HG03066 (cell line): ENCODE data around the gene HDAC9.
A peak's percentile ranks its signal among the peaks of the same experiment; 100 is the strongest.

ENCODE experiments used
- ATAC-seq: cut with Tn5 transposase; IDR thresholded peaks from one replicate; pipeline ENCODE4 v1.9.1; 2021; ENCODE audit warnings: low read depth; ENCODE audit not compliant: unreplicated experiment

Gene HDAC9

DNA sequence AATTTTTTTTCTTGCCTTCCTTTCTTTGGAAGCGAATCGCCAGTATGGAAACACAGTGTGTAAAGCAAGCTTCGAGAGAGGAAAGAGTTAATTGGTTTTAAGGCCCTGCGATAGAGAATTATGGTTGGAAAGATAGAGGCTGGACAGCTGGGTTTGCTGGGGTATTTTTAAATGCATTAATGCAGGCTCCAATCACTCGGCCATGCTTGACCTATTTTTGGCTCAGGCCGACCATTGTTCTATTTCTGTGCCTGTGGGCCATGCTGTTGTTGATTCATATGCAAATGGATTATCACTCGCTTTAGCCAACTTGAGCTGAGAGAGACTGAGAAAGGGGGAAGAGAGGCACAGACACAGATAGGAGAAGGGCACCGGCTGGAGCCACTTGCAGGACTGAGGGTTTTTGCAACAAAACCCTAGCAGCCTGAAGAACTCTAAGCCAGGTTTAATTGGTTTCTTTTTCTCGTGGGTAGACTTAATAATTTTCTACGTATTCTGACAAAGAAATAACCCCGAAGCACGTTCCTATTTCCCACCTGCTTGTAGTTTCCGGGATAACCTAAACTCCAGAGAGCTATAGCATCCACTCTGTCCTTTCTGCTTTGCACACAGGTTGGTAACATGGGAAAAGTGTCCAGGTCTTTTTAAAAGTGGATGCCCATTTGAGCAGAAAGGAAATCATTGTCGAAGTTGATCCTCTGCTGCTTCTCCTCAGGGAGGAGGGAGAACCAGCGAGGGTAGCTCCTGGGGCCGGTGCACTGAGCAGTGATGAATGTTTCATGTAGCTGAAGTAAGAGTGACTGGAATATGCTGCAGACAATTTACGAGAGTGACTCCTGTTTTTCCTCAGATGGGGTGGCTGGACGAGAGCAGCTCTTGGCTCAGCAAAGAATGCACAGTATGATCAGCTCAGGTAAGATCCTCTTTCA lies at the start of gene HDAC9:
HDAC9 (plus strand) TSS at position 338 of the 929 bp plus-strand sequence; CDS start at position 892, 554 bp downstream.
- peak; percentile 94 for ATAC-seq

DNA sequence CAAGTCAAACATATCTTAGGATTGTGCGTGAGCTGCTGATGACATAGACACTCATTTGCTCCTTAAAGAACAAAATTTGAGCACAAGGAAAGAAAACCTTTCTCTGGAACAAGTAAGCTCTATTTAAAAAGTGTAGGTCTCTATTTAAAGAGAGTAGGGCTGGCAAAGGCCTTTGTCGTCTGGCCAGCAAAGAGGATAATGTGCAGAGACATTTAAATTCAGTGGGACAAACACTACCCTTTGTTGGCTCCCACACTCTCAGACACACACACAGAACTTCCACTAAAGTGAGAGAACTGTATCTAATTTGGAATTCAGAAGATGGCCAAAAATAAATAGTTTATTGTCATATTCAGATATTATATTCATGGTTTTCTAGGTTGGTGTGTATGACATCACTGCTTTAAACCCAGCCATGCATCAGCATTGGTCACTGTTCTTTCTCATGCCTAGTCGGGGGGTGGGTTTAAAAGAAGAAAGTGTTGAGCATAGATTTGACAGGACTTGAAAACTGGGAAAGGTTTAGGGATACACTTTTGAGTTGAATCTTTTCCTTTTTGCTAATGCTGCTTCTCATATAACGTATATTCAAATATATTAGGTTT lies 49.5 kb upstream of the HDAC9 start:
- no peak for ATAC-seq

DNA sequence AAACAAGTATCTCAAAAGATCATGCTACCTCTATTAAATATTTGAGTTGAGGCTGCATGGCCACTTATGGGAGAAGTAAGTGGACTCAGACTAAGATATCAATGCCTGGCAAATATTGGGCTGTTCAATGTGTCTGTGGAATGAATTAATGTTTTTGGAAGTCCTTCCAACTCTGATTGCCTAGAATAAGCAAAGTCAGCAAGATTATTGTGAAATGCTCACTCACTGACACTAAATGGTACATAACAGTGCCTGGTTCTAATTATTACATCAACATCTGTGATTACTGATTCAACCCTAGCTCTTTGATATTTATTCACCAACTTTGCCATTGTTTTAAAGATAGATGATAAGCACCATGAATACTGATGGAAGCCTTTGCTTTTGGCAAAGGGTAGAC lies 45.5 kb upstream of the HDAC9 start:
- ATAC-seq: no peak

DNA sequence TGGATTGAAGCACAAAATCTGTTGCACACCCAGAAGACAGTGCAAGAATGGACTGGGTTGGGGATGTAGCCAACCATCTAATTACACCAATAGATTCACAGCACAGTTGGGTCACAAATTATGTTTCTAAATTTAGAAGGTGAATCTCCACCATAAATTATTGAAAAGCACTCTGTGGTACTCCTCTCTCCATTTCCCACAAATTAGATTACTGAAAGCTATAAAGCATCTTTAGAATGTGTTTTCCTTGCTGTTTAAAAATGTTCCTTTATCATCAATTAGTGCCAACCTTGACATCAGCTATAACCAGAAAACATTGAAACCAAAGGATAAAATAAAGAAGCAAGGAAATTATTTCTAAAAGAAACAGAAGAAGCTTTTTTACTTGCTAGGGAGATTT lies 39.9 kb upstream of the HDAC9 start:
- ATAC-seq: no peak

DNA sequence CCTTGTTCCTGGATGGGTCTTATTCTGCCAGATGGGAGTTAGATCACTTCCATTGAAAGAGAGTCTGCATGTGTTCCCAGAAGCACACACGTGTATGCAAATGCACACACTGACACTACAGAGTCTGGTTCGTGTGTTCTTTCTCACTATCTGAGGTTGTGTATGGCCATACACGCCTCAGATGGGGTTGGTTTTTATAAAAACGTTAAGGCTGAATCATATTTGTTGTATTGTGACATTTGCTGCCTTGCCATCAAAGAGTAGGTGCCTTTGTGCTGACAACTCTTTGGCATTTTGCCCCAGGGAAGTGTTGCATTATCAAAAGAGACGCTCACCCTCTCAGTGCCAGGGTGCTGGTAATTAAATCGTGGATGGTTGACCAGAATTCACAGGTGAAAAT lies 37.7 kb upstream of the HDAC9 start:
- no peak for ATAC-seq

DNA sequence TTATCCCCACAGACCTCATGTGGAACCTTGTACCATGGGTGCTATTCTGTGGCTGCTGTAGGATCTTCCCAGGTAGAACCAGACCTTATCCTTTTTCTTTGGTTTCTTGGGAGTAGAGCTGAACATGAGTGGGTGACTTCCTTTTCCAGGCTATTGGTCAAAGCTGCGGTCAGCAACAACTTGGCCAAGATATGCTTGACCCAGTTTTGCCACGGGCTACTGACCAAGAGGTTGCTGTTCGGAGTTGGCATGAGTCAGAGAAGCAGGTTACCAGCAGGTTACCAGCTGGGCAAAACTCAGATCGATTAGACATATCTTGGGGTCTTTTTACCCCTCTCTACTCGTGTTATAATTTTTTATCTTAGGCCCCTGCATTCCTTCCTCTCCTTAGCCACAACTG lies 36.7 kb upstream of the HDAC9 start:
- ATAC-seq: no peak

DNA sequence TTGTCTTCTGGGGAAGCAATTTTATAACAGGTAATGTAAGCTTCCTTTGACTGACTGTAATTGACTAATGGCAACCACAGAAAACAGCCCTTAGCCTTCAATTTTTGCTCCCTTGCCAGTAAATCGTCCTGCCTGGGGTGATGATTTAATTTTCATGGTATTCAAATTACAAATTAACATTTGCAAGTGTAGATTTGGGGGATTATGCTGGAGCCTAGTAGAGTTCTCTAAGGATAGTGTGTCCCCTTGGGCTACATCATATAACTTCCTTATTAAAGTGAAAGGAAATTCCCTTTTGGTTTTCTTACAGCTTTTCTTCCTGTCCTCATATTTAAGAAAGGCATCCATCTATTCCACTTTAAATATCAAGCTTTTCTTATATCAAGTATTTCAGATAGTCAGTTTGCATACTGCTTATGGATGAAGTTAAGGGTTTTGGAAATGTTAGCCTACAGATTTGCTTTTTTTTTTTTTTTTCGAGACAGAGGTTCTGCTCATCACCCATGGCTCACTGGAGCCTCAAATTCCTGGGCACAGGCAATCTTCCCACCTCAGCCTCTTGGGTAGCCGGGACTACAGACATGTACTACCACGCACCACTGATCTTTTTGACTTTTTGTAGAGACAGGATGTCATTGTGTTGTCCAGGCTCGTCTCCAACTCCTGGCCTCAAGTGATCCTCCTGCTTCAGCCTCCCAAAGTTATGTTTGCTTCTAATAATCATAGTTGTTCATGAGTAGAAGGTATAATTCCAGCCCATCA lies 35.9 kb upstream of the HDAC9 start:
- ATAC-seq: no peak

DNA sequence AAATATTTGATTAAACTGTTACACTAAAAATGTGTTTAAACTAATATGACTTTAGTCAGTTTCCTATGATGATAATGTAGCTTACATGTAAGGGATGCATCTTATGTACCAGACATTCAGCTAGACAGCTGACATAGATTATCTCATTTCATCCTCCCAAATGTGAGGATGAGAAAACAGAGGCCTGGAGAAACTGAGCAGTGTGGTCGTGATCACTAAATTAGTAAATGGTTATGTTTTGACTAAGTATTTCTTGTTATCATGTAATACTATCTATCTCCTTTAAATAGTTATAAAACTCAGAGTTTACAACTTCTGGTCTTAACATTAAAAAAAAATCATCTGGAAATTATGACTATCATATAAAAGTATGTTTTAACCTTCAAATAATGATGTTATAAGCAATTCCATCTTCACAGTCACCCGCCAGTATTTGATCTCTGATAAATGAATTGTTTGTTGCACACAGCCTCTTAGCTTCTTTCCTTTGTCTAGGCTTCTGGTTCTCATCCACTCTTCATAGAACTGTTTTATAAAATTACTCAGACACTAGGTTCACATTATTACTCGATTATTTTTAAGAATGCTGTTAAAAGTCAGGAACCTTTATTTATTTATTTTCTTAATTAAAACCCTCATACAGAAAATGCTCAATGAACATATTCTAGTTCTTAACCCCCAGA lies 33.6 kb upstream of the HDAC9 start:
- ATAC-seq: no peak

DNA sequence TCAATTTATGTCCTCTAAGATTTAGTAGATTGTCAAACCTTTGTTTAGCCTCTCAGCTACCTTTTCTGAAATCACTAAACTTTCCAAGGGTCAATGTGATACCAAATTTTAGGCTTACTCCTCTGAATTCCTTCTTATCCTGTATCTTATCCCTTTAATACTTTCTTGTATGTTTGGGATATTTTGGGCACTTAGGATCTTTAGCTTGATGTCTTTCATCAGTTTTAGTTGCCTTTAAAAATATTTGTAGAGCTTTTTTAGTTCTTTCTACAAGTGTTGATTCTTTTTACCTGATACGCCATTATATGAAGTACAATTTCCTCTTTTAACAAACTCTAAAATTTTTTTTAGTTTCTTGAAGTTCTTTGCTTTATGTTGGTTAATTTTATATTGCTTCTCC lies 30.7 kb upstream of the HDAC9 start:
- no peak for ATAC-seq

DNA sequence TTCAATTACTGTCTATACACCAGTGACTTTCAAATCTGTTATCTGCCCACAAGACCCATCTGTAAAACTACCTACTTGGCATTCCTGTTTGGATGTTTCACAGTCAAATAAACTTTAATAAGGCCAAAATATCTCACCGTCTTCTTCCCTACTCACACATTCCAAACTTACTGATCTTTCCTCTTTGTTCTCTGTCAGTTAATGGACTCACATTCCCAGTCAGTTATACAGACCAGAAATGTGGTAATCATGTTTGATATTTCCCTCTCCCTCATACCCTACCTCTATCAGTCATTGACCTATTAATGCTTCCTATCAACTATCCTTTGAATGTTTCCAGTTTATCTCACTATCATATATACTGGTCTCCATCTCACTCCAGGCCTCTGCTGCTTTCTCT lies 28.5 kb upstream of the HDAC9 start:
- ATAC-seq: no peak

DNA sequence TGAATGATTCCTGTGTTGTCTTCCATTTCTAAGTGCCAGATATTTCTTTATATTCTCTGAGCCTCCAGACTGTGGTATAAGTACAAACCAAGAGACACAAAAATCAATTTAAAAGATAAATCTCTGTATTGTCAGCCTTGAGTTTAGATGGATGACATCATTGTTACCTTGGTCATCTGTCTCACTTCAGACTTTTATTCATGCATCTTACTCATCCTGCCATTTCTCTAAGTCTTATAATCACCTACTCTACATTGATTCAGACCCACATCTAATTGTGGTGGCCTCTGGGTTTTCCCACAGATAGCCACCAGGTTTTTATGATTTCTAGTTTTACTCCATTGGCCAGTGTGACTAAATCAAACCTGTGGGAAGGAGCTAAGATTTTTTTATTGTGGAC lies 26.8 kb upstream of the HDAC9 start:
- no peak for ATAC-seq

DNA sequence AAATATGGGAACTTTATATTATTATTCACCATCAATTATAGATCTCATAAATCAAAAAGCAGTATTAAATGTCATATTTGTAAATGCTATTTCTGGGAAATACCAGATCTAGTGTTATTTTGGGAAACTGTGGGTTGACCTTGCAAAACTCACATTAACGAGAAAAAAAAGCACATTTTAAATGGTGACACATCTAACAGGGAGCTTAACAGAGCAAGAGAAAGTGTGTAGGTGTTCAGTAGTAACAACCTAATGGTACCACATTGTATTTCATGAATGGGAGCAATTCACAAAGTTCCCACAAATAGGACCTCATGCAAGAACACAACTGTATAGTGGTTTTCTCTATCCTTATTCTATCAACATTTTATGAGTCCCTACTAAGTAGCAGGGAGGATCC lies 26.2 kb upstream of the HDAC9 start:
- no peak for ATAC-seq

DNA sequence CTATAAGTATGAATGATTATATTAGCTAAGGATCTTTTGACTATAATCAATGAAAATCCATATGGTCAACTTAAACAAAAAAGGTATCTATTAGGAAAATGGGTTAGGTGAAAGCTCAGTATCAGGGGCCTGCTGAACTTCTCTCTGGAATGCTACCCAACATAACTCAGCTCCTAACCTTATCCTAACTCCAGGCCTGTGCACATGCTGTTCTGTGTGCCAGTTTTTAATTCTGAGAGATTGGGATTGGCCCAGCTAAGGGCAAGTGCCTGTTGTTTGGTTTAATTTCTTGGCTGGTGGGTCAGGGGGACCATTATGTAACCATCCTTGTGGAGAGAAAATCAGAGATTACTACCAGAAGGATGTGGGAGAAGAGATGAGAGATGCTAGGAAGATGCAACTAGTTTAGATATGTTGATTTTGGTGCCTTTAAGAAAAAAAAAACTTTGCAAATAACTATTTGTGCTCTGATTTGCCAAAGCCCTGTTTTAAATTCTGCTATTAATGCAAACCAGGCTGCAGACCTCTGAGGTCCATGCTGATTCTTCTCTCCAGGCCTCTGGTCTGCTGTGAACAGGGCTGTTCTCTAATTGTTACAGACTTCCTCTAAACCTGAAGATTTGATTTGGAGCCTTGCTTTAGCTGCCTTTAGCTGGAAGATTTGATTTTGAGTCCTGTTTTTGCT lies 23.9 kb upstream of the HDAC9 start:
- no peak for ATAC-seq

DNA sequence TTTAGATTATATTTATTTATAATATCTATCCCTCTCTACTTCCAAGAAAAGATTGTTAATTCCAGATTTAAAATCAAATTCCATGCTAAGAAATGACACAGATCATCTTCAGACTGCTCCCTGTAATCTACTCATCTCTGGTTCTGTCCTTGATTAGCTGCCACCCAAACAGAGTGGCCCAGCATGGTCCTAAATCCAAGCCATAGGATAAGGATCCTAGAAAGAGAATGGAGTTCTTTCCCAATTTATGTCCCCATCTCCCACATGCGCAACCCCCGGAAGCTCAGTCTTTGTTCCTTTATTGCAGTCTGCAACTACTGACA lies 23.4 kb upstream of the HDAC9 start:
- no peak for ATAC-seq

DNA sequence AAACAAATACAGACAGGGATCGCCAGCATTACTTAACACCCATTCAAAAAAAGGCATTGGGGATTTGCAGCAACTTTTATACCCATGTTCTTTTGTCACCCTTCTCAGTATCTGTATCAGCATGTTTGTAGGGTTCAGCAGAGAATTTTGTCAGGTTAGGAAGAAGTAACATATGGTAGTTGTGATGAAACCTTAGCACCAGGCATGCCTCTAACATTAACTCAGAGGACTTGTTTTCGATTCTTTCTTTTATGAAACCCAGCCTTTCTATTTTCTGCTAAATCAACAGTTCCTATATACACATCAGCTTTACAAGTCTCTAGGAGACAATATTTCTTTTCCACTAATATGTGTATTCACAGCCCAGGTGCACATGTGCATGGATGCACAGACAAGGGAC lies 22.4 kb upstream of the HDAC9 start:
- ATAC-seq: no peak

DNA sequence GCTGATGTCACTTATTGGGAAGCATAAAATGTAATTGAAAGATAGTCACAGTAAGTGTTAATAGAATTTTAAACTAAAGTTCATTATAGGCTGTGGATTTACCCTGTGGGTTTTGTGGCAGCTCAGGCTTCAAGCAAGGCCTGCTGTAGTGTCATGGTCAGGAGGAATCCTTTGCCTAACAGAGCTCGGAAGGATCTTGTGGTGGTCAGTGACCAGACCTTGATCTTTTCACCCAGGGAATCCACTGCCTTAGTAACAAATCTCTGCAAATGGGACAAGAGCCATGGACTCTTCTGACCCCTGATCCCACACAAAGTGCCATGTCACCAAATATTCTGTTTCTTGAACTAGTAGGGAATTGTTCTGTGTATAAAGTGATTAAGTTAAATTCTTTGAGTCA lies 20.6 kb upstream of the HDAC9 start:
- no peak for ATAC-seq

DNA sequence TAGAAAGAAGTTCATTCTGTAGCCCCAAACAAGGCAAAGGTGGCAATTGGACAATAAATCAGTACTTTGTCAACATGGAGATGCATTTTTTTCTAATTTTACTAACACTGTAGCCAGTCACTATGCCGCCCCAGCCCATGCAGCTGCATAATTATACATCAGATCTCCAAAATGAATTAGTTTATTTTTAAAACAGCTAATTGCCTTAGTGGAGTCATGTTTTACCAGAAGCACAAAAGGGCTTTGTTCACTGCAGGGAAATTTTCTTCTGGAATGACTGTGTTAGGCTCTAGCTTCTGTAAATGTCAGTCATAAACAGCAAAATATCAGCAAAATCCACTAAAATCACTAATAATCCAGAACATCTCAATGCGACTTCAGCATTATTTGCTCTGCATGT lies 20.1 kb upstream of the HDAC9 start:
- no peak for ATAC-seq

DNA sequence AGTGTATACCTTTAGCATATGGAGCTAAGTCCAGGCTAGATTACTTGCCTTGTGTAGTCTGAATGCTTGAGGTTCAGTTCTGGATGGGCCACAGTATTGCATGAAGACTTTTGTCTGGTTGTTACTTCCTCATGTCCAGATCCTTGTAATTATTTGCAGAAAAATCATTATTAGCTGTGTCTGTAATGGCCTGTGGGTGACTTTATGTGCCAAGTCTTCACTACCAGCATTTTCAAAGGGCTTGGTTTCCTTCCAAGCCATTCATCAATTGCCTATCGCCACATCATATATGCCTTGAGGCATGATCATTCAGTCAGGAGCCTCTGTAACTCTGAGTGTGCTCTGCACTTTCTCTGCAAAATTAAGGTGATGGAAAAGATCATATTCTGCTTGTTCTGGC lies 13.8 kb upstream of the HDAC9 start:
- no peak for ATAC-seq

DNA sequence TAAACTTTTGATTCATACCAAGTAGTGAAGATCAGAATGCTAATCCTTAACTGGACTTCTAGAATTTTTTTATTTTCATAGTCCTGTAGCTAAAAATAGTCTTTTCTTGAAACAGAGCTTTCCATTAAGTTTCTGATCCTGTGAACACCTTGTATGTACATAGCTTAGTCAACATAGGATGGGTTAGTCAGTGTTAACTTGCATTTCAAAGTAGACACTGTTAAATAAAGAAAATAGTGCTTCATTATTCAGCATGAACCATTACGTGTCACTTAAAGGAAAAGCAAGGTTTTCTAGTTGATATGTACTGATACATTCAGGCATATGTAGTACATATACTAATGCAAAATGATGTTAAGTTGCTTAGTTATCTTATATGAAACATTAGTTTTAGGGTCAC lies 7.5 kb upstream of the HDAC9 start:
- no peak for ATAC-seq

DNA sequence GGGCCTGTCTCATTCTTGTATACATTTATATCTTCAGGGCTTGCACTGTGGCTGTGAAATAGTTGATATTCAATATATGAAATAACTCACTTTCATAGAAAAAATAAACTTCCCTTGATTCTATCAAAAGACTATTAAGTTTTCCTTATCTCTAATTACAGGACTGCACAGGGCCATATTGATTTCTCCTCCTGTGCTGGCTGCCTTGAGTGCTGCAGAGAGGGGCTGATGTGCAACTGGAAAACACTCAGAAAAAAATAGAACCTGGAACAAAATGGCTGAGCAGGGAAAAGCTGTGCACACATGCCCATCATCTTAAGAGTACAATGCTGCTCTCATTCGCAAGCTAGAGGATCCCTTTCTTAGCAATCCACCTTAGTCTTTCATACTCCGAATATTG lies 5.9 kb upstream of the HDAC9 start:
- ATAC-seq: no peak

DNA sequence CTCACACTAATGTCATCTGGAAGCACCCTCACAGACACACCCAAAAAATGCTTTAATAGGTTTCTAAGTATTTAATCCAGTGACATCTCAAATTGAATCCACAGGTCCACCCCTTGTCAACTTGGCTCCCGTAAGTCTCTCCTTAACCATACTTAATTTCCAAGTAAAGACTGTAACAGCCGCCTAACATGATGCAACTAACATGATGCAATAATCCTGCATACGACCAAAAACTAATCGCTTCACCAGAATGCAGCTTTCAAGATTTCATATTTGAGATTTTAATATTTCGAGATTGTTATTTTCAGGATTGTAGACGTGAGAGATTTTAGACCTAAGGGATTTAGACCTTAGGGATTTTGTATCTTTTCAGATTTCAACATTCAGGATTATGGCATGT lies 3.7 kb upstream of the HDAC9 start:
- no peak for ATAC-seq
